Nephron (organoid): ENCODE measurements around the gene DDX1.

ENCODE experiments used
- H3K27ac Mint-ChIP-seq, 3 experiments: 2 replicates each; pipeline ENCODE4 v1.8.0; 2020; ENCODE audit warnings: mixed read lengths in 3 of 3, mild to moderate bottlenecking in 2 of 3, moderate library complexity in 1 of 3
- H3K27me3 Mint-ChIP-seq: 2 replicates; pipeline ENCODE4 v1.8.0; 2021; ENCODE audit warnings: low read depth, mild to moderate bottlenecking, moderate library complexity, mixed read lengths
- H3K36me3 Mint-ChIP-seq: 2 replicates; pipeline ENCODE4 v1.8.0; 2020; ENCODE audit warnings: low read depth, mixed read lengths
- H3K4me1 Mint-ChIP-seq: 2 replicates; pipeline ENCODE4 v1.8.0; 2020; ENCODE audit warnings: mixed read lengths
- H3K4me3 Mint-ChIP-seq, 3 experiments: 2 replicates each; pipeline ENCODE4 v1.8.0; 2020; ENCODE audit warnings: mild to moderate bottlenecking in 3 of 3, mixed read lengths in 3 of 3, moderate library complexity in 2 of 3
- H3K9me3 Mint-ChIP-seq: 2 replicates; pipeline ENCODE4 v1.8.0; 2020; ENCODE audit warnings: mixed read lengths
- TF ChIP-seq, protein P1 (sequence below), 3 experiments: fragments of 200-600 bp; sonication (generic); IDR thresholded peaks; one replicate each; pipeline ENCODE4 v1.5.0; 2021; ENCODE audit warnings: antibody characterized with exemption in 3 of 3; ENCODE audit not compliant: unreplicated experiment in 3 of 3

The DDX1 gene

DNA sequence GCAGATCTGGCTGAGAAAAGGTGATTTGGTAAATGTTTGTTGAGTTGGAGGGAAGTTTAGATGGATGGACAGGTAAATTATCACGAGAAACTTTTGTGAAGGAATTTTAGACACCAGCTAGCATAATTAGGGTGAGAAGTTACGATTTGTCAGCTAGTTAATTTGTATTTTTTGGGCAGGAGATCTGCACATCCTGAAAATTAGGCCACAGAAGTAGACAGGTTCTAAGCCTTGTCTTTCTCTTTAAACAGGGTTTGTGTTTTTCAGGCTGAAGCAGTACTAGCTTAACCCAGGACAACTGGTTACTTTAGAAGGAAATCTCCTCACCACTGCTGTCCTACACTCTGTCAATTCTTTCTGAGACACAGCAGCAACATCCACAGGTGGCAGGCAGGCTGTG, 49.1 kb downstream of the DDX1 start:
- Mint-ChIP-seq H3K27me3 (peaks cover 7% of the 10 kb centered on the region), H3K36me3 (peaks cover 32% of the 10 kb centered on the region)

DNA sequence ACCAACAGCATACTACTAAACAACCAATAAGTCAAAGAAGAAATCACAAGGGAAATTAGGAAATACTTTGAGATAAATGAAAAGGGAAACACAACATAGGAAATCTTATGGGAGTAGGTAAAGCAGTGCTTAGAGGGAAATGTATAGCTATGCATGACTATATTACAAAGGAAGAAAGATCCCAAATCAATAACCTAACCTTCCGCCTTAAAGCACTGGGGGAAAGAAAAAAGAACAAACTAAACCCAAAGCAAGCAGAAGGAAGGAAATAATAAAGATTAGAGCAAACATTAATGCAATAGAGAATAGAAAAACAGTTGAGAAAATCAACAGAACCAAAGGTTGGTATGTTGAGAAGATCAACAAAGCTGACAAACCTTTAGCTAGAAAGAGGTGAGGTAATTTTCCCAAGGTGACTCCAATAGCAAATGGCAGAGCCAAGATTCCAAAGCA, 49.9 kb downstream of the DDX1 start:
- TF ChIP-seq, protein P1, sequence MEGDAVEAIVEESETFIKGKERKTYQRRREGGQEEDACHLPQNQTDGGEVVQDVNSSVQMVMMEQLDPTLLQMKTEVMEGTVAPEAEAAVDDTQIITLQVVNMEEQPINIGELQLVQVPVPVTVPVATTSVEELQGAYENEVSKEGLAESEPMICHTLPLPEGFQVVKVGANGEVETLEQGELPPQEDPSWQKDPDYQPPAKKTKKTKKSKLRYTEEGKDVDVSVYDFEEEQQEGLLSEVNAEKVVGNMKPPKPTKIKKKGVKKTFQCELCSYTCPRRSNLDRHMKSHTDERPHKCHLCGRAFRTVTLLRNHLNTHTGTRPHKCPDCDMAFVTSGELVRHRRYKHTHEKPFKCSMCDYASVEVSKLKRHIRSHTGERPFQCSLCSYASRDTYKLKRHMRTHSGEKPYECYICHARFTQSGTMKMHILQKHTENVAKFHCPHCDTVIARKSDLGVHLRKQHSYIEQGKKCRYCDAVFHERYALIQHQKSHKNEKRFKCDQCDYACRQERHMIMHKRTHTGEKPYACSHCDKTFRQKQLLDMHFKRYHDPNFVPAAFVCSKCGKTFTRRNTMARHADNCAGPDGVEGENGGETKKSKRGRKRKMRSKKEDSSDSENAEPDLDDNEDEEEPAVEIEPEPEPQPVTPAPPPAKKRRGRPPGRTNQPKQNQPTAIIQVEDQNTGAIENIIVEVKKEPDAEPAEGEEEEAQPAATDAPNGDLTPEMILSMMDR (IDR thresholded peaks at IDR 0.05; ENCODE audit: unreplicated experiment in 3 of 3) = no peak

More for the DNA sequence above, 49.1 kb downstream of the DDX1 start:
- Mint-ChIP-seq H3K27ac (no peak overlapping the region), H3K4me1 (peaks cover 32% of the 10 kb centered on the region), H3K9me3 (peaks cover 13% of the 10 kb centered on the region), H3K4me3 (no peak overlapping the region)
- TF ChIP-seq, protein P1 (IDR thresholded peaks at IDR 0.05; ENCODE audit: unreplicated experiment in 3 of 3) = no peak

DNA sequence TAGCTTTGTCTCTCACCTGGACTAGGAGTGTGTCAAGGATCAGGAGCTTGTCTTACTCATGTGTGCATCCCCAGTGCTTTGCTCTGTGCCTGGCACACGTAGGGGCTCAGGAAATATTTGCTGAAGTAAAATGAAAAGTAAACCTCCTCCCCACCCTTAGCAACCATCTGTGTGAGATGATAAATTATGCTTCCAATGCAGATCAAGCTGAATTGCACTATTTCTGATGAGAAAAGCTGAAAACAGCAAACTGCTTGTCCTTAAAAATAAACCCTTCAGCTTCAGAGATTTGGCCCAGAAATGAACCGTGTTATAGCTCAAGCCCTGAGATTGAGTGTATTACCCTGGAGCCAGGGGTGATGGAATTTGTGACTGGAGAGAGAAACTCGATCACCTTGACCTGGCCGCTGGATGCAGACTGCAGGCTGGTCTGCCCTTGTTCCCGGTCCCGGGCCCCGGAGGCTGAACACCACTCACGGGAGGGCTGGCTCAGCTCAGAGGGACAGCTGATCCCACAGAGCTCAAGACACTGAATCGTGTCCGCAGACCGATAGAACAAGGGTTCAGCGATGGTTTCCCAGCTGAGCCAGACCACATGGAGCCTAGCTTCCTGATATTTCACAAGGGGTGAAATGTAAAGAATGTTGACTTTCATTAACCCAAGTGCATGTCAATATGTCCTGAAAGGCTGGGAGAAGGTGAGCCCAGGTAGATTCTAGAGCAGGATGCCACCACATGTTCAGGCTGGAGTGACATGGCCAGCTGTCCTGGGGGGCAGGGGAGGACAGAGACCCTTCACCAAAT, 50.5 kb downstream of the DDX1 start:
- H3K4me1 Mint-ChIP-seq = peaks cover 31% of the 10 kb centered on the region
- H3K9me3 Mint-ChIP-seq = peaks cover 13% of the 10 kb centered on the region
- no peak overlapping the region for H3K4me3 Mint-ChIP-seq
- H3K36me3 Mint-ChIP-seq = peaks cover 31% of the 10 kb centered on the region
- TF ChIP-seq, protein P1 (IDR thresholded peaks at IDR 0.05; ENCODE audit: unreplicated experiment in 3 of 3) = no peak
- H3K27me3 Mint-ChIP-seq = peaks cover 15% of the 10 kb centered on the region
- peak overlapping the region; percentile 94 for H3K27ac Mint-ChIP-seq

More for the DNA sequence above, 49.9 kb downstream of the DDX1 start:
- Mint-ChIP-seq H3K36me3 (peaks cover 32% of the 10 kb centered on the region), H3K4me3 (no peak overlapping the region), H3K27me3 (peaks cover 9% of the 10 kb centered on the region), H3K27ac (peak overlapping the region in 2 of 3 experiments; percentile 15 to 22), H3K4me1 (peaks cover 32% of the 10 kb centered on the region), H3K9me3 (peaks cover 13% of the 10 kb centered on the region)

DNA sequence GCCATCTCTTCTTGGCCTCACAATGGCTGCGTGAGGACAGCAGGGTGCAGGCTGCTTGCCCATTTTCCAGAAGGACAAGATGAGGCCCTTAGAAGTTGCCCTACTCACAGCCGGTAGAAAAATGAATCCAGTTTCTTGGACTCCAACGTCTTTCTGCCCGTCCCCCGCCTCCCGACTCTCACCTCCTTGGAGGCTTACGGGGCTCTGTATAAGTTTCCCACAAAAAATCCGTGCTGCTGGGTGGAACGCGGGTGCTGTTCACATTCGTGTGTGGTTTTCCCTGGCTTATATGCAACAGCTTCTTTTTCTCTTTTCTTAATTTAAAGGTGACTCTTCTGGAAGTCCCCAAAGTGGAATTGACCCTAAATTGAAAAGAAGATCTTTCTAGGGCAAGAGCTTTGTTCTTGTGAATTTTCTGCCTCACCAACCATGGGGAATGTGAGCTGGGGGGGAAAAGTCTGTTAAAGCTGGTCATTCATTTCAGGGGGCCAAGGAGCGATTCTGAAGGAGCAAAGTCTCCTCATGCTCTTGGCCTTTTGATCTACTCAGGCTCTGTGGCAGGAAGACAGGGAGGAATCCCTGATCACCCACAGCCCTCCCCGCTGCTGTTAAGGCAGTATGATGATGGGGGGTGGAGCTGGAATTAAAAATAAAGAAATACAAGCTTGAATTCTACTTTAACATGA, 51.3 kb downstream of the DDX1 start:
- H3K4me3 Mint-ChIP-seq = no peak overlapping the region
- peaks cover 21% of the 10 kb centered on the region for H3K27me3 Mint-ChIP-seq
- H3K9me3 Mint-ChIP-seq = peaks cover 13% of the 10 kb centered on the region
- peak overlapping the region; percentile 94 for H3K27ac Mint-ChIP-seq
- TF ChIP-seq, protein P1 (IDR thresholded peaks at IDR 0.05; ENCODE audit: unreplicated experiment in 3 of 3) = no peak
- H3K4me1 Mint-ChIP-seq = peaks cover 25% of the 10 kb centered on the region
- peaks cover 30% of the 10 kb centered on the region for H3K36me3 Mint-ChIP-seq

DNA sequence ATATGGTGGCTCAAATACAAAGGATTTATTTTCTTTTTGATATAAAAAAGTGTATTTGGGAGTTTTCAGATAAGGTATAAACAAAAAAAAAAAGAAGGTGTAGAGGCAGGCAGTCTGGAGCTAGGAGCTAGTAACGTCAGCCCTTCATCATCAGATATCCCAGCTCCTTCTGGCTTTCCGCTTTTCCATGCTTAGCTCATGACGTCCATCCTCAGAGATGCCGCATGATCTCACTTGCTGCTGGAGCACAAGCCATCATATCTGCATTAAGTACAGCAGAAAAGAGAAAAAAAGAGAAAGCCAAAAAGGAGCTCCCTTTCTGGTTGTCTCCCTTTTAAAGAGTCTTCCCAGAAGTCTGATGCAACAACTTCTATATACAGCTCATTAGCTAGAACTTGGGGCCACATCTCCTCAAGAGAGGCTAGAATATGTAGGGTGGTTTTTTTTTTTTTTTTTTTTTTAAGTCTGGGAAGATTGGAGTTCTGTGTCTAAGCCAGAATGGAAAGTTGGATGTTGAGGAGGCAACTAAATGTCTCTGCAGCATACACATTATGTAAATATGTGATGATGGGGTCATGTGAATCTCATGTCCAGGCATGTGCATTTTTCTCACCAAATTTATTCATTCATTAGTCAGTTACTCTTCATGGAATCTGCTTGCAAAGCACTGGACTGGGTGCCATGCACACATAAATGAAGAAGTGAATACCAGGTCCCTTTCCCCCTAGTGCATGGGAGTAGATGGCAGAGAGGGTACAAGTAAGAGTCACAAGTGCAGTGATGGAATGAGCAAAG, 52.3 kb downstream of the DDX1 start:
- H3K27me3 Mint-ChIP-seq = peaks cover 31% of the 10 kb centered on the region

More for the DNA sequence above, 52.3 kb downstream of the DDX1 start:
- peaks cover 19% of the 10 kb centered on the region for H3K4me1 Mint-ChIP-seq
- H3K36me3 Mint-ChIP-seq = peaks cover 24% of the 10 kb centered on the region
- TF ChIP-seq, protein P1 (IDR thresholded peaks at IDR 0.05; ENCODE audit: unreplicated experiment in 3 of 3) = no peak
- H3K4me3 Mint-ChIP-seq = no peak overlapping the region
- peaks cover 13% of the 10 kb centered on the region for H3K9me3 Mint-ChIP-seq
- H3K27ac Mint-ChIP-seq = no peak overlapping the region
